ENCODE results near the gene DYNLT2B. TPM values are rescaled to one million over a fixed set of nuclear protein-coding genes. Genes with fewer than 3 reads are reported as not detected.

DYNLT2B gene
- total and polyA plus RNA-seq, 5 donors, result 3.6 to 8.4 (median 4.7) TPM

GRCh38 chr3:196241704-196242103 is 76.3 kb downstream of the DYNLT2B start:
- WGBS, result 88% methylated on average over 8 of the region's 8 CpGs
- no peaks in the 10 kb centered on the region for H3K9me3 ChIP-seq (ENCODE audit: control insufficient read depth, low read length)
- no peak for ATAC-seq
- no peak overlapping the region for H3K27ac ChIP-seq (ENCODE audit: low read length)
- H3K4me1 ChIP-seq (ENCODE audit: control insufficient read depth, insufficient read depth, low read length), result no peaks in the 10 kb centered on the region
- H3K27me3 ChIP-seq (ENCODE audit: control insufficient read depth, insufficient read depth), result no peaks in the 10 kb centered on the region
- no peak overlapping the region for H3K4me3 ChIP-seq (ENCODE audit: low read length)
- intact Hi-C loops (cut with DNase I), result no loop called here
- no peak for DNase-seq

Other genes with a start within 250 kb of the DYNLT2B start
- 100 to 1,000 TPM in 1 of 4 donors, 10 to 100 TPM in 3; 64.1 to 199 (median 91.4) TPM for gene TFRC, start 236.2 kb downstream of the DYNLT2B start, total RNA-seq
- 23.4 TPM for gene TFRC, start 236.2 kb downstream of the DYNLT2B start, polyA plus RNA-seq
- gene ZDHHC19, start 106.8 kb downstream of the DYNLT2B start, total RNA-seq, result not detected
- gene ZDHHC19, start 106.8 kb downstream of the DYNLT2B start, polyA plus RNA-seq, result 1.9 TPM
- under 1 TPM in 2 of 4 donors, not detected in 2; 0.23 to 0.68 TPM for gene SLC51A, start 101.7 kb downstream of the DYNLT2B start, total RNA-seq
- gene SLC51A, start 101.7 kb downstream of the DYNLT2B start, polyA plus RNA-seq, result 0.81 TPM
- 10 to 100 TPM; 79.7 to 87.7 (median 85.7) TPM for gene PCYT1A, start 30.5 kb downstream of the DYNLT2B start, total RNA-seq
- gene PCYT1A, start 30.5 kb downstream of the DYNLT2B start, polyA plus RNA-seq, result 34.8 TPM
- not detected for gene TM4SF19, start 20.1 kb upstream of the DYNLT2B start, total RNA-seq
- gene TM4SF19, start 20.1 kb upstream of the DYNLT2B start, polyA plus RNA-seq, result not detected
- 10 to 100 TPM; 33.7 to 36.3 (median 35.4) TPM for gene UBXN7, start 114.2 kb upstream of the DYNLT2B start, total RNA-seq
- 11.6 TPM for gene UBXN7, start 114.2 kb upstream of the DYNLT2B start, polyA plus RNA-seq
- 10 to 100 TPM; 18.5 to 24.9 (median 22.6) TPM for gene RNF168, start 185.5 kb upstream of the DYNLT2B start, total RNA-seq
- 6.8 TPM for gene RNF168, start 185.5 kb upstream of the DYNLT2B start, polyA plus RNA-seq
- 10 to 100 TPM; 12.1 to 48.1 (median 34.7) TPM for gene SMCO1, start 197.1 kb upstream of the DYNLT2B start, total RNA-seq
- 46.1 TPM for gene SMCO1, start 197.1 kb upstream of the DYNLT2B start, polyA plus RNA-seq